Activated naive CD4-positive, alpha-beta T cell treated with anti-CD3 and anti-CD28 coated beads, Interleukin-2, amount 50 U/mL, for 16 hours (primary cell): Measurements from ENCODE around the gene MLN.

Source experiments
- DNase-seq: peaks from one replicate; pipeline ENCODE4 v3.0.0-alpha.2; 2020

The MLN gene

DNA sequence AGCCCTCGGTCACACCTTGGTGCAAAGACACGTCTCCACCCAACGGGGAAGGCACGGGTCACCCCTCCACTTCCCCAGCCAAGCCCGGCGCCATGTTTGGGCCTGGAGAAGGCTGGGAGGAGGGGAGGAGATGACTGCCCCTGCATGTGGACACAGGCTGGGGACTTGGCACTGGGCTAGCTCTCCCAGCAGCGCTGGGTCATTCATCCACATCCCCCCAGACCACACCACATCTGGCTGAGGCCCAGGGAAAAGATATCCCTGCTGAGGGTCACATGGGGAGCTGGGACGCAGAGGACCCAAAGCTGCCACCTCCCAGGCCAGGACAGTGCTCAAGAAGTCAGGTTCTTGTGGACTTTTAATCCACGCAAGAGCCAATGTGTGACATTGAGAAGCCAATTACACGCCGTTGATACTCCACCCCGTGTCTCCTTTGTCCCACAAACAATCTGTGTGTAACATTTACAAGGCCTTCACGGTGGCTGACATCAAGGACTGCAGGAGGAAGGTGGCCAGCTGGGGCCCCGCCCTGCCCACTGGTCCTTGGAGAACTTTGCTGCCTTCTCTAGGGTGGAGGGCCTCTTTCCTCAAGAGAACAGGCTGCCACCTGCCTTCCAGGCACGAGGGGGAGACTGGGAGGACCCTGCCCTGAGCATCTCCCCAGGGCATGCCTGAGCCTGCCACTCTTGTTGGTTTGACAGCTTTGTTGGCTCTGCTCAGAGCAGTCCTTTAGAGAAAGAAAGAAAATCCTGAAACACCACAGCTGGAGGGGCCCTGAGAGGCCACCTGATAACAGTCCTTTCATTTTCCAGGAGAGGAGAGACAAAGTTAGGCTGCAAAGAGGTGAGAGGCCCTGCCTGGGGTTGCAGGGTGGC lies 51.8 kb downstream of the MLN start:
- DNase-seq: no peak

DNA sequence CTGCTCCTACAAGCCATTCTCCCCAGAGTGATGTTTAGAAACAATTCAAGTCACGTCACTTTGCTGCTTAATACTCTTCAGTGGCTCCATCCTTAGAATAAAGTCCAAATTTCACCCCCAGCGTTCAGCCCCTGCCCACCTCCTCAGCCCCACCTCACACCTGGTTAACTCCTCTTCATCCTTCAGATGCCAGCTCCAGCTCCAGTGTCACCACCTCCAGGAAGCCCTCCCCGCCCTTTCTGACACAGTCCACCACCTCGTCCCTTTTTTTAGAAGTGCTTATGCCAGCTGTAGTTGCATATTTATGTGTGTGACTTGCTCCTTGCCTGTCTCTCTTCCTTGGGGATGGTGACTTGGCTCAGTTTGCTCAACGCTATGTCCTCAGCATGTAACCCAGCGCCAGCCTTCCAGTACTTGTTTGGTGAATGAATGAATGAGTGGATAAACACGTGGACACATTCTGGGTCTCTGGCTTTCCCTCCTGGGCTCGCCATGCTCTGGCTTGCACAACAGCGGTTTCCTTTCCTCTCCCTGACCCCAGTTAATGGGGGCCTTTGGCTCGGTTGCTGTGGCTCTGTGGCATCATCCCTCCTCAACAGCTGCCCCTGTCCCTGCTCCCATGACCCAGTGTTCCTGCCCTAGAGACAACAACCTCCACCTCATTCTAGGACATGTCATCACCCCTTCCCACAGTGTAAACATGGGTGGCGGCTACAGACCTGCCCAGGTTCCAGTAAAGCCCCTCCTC lies 53.4 kb downstream of the MLN start:
- no peak for DNase-seq

DNA sequence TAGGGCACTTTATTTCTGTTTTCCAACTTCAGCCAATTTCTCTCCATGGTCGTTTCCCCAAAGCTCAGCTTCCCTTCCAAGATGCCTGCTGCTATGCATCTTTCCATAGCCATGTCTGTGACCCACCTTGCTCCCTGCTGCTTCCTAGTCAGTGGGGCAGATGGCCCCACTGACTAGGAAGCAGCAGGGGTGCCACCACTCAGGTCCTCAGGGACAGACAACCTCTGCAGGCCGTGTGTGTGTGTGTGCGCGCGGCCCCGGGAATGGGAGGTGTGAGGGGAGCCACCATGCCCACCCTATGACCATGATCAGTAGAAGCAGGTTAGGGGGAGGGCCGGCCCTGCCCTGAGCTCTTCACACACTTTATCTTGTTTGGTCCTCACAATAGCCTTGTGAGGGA lies 54.4 kb downstream of the MLN start:
- DNase-seq: no peak

DNA sequence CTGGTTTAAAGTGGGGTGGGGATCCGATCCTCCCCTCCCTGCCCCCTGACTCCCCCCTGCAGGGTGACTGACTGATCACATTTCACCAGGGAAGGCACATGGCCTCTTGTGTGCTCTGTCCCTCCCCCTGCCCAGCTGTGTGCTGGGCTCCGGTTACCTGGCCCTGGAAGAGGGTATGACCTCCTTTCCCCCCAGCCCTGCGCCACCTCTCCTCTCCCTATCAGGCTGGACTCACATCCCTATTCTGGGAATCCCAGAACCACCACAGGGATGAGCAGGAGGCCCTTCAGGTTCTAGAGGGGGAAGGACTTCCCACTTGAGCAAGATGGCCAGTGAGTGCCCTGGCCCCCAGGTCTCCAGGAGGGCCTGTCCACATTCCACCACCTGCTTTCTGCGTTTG lies 55.0 kb downstream of the MLN start:
- no peak for DNase-seq

DNA sequence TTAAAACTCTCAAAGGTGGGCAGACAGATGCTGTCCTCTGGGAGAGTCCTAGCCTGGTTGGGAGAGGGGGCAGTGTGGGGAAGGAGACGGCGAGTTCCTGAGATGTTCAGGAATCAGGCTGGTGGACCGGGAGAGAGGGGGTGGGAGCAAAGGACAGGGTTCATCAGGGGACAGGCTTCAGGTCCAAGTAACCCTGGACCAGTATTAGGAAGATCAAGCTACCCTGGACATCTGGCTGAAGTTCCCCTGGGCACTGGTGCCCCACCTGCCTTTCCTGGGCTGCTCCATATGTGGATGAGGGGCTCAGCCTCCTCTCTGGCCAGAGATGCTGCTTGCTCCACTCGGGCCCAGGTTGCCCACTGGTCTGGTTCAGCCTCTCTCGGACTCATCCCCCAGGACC lies 56.0 kb downstream of the MLN start:
- no peak for DNase-seq

DNA sequence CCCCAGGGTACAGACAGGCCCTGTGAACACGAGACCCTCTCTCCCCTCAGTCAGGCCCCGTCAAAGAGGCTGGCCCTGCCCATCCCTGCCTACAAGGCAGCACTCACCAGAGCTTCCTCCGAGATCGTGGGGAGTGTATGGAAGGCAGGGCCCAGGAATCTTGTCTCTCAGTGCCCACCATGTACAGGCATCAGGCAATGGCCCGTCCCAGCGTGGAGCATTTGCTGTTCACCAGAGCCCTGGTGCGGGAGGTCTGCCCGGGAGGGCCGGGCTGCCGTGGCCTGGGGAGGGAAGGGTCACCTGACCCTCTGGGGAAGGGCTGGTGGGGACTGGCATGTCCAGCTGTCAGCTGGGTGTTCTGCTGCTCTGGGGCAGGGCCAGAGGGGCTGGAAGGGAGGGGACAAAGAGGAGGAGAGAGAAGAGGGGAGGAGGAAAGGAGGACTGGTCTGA lies 57.1 kb downstream of the MLN start, which contains the start of gene IP6K3:
Gene IP6K3 (minus strand): TSS at position 255 of the 450 bp plus-strand sequence. CDS start 11,429 bp downstream, outside the sequence.
- DNase-seq: no peak

DNA sequence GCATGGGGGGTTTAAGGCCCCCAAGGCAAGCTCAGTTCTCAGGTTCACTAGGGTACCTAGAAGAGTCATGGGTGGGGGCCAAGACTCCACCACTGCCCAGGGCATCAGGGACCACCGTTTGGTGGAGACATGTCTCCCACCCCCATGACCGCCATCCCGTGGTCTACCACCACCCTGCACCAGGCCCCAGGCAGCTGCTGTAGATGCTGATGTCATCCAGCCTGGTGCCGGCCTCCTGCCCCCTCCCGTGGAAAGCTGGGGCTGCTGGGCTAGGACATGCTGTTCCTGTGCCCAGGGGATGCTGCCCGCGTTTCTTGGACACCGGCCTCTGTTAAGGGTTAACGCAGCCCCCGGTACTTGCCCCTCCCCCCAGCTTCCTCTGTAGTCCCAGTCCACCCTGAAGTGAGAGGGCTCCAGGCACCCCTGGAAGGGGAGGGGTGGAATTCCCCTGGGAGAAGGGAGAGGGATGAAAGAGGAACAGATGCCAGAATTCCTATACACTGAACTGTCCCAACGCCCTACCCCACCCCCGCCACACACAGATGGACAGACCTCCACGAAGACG lies 57.7 kb downstream of the MLN start:
- no peak for DNase-seq

DNA sequence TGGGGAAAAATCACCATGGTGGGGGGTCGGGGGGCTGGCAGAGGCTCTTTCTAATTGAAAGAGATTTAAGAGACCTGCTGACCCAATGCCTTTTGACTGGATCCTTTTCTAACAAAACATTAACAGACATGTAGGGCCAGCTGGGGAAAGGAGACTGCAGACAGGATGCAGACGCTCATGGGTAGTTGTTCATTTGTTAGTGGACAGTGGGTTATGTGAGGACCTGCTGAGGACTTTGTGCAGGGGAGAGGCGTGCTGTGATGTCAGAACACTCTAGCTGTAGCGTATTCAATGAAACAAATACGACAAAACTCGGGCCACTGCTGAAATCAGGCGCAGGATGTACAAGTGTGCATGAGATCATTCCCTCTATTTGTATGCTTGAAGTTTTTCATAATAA lies 58.3 kb downstream of the MLN start:
- DNase-seq: no peak

DNA sequence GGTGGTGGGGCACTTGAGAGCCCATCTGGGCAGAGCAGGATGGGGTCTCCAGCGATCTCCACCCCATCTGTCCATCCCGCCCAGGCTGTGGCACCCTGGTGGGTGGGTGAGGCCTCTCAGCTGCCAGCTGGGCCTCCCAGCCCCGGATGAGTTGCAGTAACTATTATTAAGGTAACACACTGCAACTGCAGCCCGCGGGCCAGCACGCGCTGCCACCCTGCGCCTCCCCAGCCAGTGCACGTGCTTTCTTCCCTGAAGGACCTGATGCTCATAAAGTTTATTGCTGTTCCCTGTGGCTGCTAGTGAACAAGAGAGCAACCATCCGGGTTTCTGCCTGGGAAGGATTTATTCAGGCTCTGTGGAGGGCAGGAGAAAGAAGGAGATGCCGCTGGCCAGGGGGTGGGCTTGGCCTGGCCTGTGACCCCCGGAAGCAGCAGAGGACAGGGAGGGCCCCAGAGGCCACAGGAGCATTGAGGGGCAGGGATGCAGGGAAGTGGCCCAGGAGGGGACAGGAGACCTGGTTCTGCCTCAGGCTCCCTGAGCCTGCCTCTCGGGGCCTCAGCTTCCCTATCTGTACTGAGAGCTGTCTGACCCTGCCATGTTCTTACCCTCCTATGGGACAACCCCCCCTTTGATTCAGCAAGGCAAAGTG lies 58.8 kb downstream of the MLN start:
- no peak for DNase-seq
